ENCODE measurements around the gene ITGA4. TPM values are rescaled to one million over a fixed set of nuclear protein-coding genes. Genes with fewer than 3 reads are reported as not detected.

ITGA4 gene
- total and polyA plus RNA-seq, 9 of the 15 experiments (the other 6 are each of a cell fraction or from before 2014, with no cell fraction given) = 0.06 to 0.81 (median 0.27) TPM

GRCh38 chr2:181563101-181563692, 106.0 kb downstream of the ITGA4 start:
- H4K20me1 ChIP-seq (replicated peaks; ENCODE audit: control insufficient read depth, insufficient read depth, low read length) = no peaks in the 10 kb centered on the region
- WGBS (ENCODE audit: insufficient coverage, low coverage, missing lambda C conversion rate) = 5% methylated on average over 1 of the region's 1 CpG
- no peaks in the 10 kb centered on the region for H3K79me2 ChIP-seq (ENCODE audit: control insufficient read depth, insufficient read depth, low read length)
- POLR2A ChIA-PET = no interaction called here
- H3K9me3 ChIP-seq (replicated peaks; ENCODE audit: control insufficient read depth, insufficient read depth, low read depth, low read length) = no peaks in the 10 kb centered on the region
- H3K27me3 ChIP-seq (ENCODE audit: control insufficient read depth in 2 of 2, insufficient read depth in 2 of 2, low read length in 2 of 2) = no peaks in the 10 kb centered on the region
- no peak overlapping the region for H3K9ac ChIP-seq (ENCODE audit: insufficient read depth in 1 of 2, low read depth in 2 of 2, low read length in 2 of 2)
- TF ChIP-seq NFRKB (IDR thresholded peaks at IDR 0.05; ENCODE audit: low read depth) (no peak), NONO (IDR thresholded peaks at IDR 0.05; ENCODE audit: low read depth in 2 of 2, low read length in 1 of 2) (no peak), SMARCB1 (IDR thresholded peaks at IDR 0.05; ENCODE audit: insufficient read length, low read depth) (no peak), ZNF511 (CRISPR knock-in tag; IDR thresholded peaks at IDR 0.05) (no peak), MAFG (tag; conservative IDR thresholded peaks at IDR 0.05) (no peak), ARID2 (IDR thresholded peaks at IDR 0.05) (no peak), LCOR (CRISPR knock-in tag; IDR thresholded peaks at IDR 0.05) (no peak), ELK1 (CRISPR knock-in tag; IDR thresholded peaks at IDR 0.05) (no peak), THRAP3 (IDR thresholded peaks at IDR 0.05; ENCODE audit: borderline replicate concordance) (no peak), IRF2 (CRISPR knock-in tag; IDR thresholded peaks at IDR 0.05) (no peak), ZNF311 (CRISPR knock-in tag; IDR thresholded peaks at IDR 0.05) (no peak), RBFOX2 (IDR thresholded peaks at IDR 0.05; ENCODE audit: low read depth, low read length) (no peak), CTBP1 (IDR thresholded peaks at IDR 0.05; ENCODE audit: borderline replicate concordance) (no peak), USF1 (CRISPR knock-in tag; IDR thresholded peaks at IDR 0.05) (no peak), MCM2 (IDR thresholded peaks at IDR 0.05; ENCODE audit: low read depth) (no peak), HDAC8 (tag; IDR thresholded peaks at IDR 0.05) (no peak), TSHZ1 (CRISPR knock-in tag; IDR thresholded peaks at IDR 0.05) (no peak), FUS (optimal IDR thresholded peaks at IDR 0.05; ENCODE audit: low read depth, low read length) (no peak)
- H3K36me3 ChIP-seq (ENCODE audit: control insufficient read depth, insufficient read depth, low read length) = no peaks in the 10 kb centered on the region
- no peak overlapping the region for H3K4me2 ChIP-seq (ENCODE audit: insufficient read depth, low read length)
- CTCF ChIA-PET (ENCODE audit: low intra/inter-chr PET ratio) = no interaction called here
- DNase-seq (ENCODE audit: extremely low read depth in 1 of 4, low spot score in 3 of 4) (no peak), ATAC-seq (no peak), FAIRE-seq (no peak)
- intact Hi-C loops (cut with micrococcal nuclease) (no loop called here), in situ Hi-C loops (cut with MboI) (no loop called here)
- H2AFZ ChIP-seq (ENCODE audit: low read depth, low read length) = no peak overlapping the region
- BruUV-seq (replicated peaks) = no TSS peak
- no peaks in the 10 kb centered on the region for H3K9me1 ChIP-seq (ENCODE audit: control insufficient read depth, insufficient read depth, low read length)
- H3K27ac ChIP-seq (ENCODE audit: extremely low read depth, low read depth, low read length) = no peak overlapping the region
- no peak overlapping the region for H3K4me3 ChIP-seq
- no peaks in the 10 kb centered on the region for H3K4me1 ChIP-seq (replicated peaks in 1 of 2; ENCODE audit: control insufficient read depth in 2 of 2, insufficient read depth in 2 of 2, low read length in 2 of 2)

Data from K562 (cell line).